HepG2 (cell line): ENCODE data around the gene CYP2W1. TPM values are rescaled to one million over a fixed set of nuclear protein-coding genes. Genes with fewer than 3 reads are reported as not detected.

Experiments used
- AKAP8 ChIP-seq: sonication (generic); formaldehyde crosslinking; IDR thresholded peaks from 2 replicates; pipeline ENCODE4 v1.5.1; 2020; ENCODE audit warnings: mild to moderate bottlenecking, missing genetic modification reagents
- ARNT2 ChIP-seq: sonication (generic); formaldehyde crosslinking; IDR thresholded peaks from 2 replicates; pipeline ENCODE4 v1.8.0; 2022; ENCODE audit warnings: mild to moderate bottlenecking, low read depth, missing genetic modification reagents, moderate library complexity
- EEA1 ChIP-seq: sonication (generic); formaldehyde crosslinking; IDR thresholded peaks from 2 replicates; pipeline ENCODE4 v1.5.1; 2020; ENCODE audit warnings: mild to moderate bottlenecking, missing genetic modification reagents, borderline replicate concordance
- EZH2 ChIP-seq: conservative IDR thresholded peaks from 2 replicates; pipeline ENCODE4 v1.6.1; 2012; ENCODE audit warnings: mild to moderate bottlenecking, low read depth, low read length, moderate library complexity
- HOXA5 ChIP-seq: sonication (generic); formaldehyde crosslinking; IDR thresholded peaks from 2 replicates; pipeline ENCODE4 v1.4.0; 2020; ENCODE audit warnings: missing genetic modification reagents
- PCBP1 ChIP-seq: fragments of 200-400 bp; formaldehyde crosslinking; IDR thresholded peaks from 2 replicates; pipeline ENCODE4 v1.6.1; 2017; ENCODE audit warnings: mild to moderate bottlenecking, low read depth, low read length, borderline replicate concordance
- POLR2AphosphoS2 ChIP-seq: IDR thresholded peaks from 2 replicates; pipeline ENCODE4 v1.6.1; 2011; ENCODE audit warnings: low read depth, low read length, improper control_type of control experiment
- PRPF4 ChIP-seq: fragments of 200-400 bp; formaldehyde crosslinking; IDR thresholded peaks from 2 replicates; pipeline ENCODE4 v1.6.1; 2016; ENCODE audit warnings: low read length, low read depth; ENCODE audit not compliant: poor library complexity, severe bottlenecking
- RFX3 ChIP-seq: IDR thresholded peaks from 2 replicates; pipeline ENCODE4 v1.6.1; 2016; ENCODE audit warnings: missing biosample characterization, missing genetic modification reagents
- SAFB2 ChIP-seq: sonication (generic); formaldehyde crosslinking; IDR thresholded peaks from 2 replicates; pipeline ENCODE4 v1.5.1; 2020; ENCODE audit warnings: missing genetic modification reagents, low read depth, mild to moderate bottlenecking, borderline replicate concordance
- SIN3A ChIP-seq: IDR thresholded peaks from 2 replicates; pipeline ENCODE4 v1.6.1; 2011; ENCODE audit warnings: low read depth, mild to moderate bottlenecking, control low read depth, low read length, borderline replicate concordance
- SMAD9 ChIP-seq: sonication (generic); formaldehyde crosslinking; IDR thresholded peaks from 2 replicates; pipeline ENCODE4 v1.5.1; 2020; ENCODE audit warnings: mild to moderate bottlenecking, missing genetic modification reagents
- THRA ChIP-seq: sonication (generic); formaldehyde crosslinking; IDR thresholded peaks from 2 replicates; pipeline ENCODE4 v1.4.0; 2020; ENCODE audit warnings: missing genetic modification reagents, borderline replicate concordance
- ZBTB2 ChIP-seq: sonication (generic); formaldehyde crosslinking; IDR thresholded peaks from 2 replicates; pipeline ENCODE4 v1.8.0; 2022; ENCODE audit warnings: low read depth, missing genetic modification reagents
- ZFAT ChIP-seq: sonication (generic); formaldehyde crosslinking; conservative IDR thresholded peaks from 2 replicates; pipeline ENCODE4 v1.8.1; 2023; ENCODE audit warnings: missing genetic modification reagents, inconsistent platforms
- ZNF160 ChIP-seq: sonication (generic); formaldehyde crosslinking; IDR thresholded peaks from 2 replicates; pipeline ENCODE4 v1.8.0; 2022; ENCODE audit warnings: mild to moderate bottlenecking, inconsistent platforms, missing genetic modification reagents
- ZNF234 ChIP-seq: sonication (generic); formaldehyde crosslinking; conservative IDR thresholded peaks from 2 replicates; pipeline ENCODE4 v1.5.1; 2020; ENCODE audit warnings: mild to moderate bottlenecking, missing genetic modification reagents
- ZNF33B ChIP-seq: sonication (generic); formaldehyde crosslinking; IDR thresholded peaks from 2 replicates; pipeline ENCODE4 v1.5.1; 2020; ENCODE audit warnings: mild to moderate bottlenecking, missing genetic modification reagents
- ZNF34 ChIP-seq: sonication (generic); formaldehyde crosslinking; IDR thresholded peaks from 2 replicates; pipeline ENCODE4 v1.4.0; 2020; ENCODE audit warnings: mild to moderate bottlenecking, missing genetic modification reagents, borderline replicate concordance
- ZNF496 ChIP-seq: sonication (generic); formaldehyde crosslinking; IDR thresholded peaks from 2 replicates; pipeline ENCODE4 v1.8.1; 2023; ENCODE audit warnings: mild to moderate bottlenecking, moderate library complexity, missing genetic modification reagents; ENCODE audit not compliant: insufficient replicate concordance
- ZNF564 ChIP-seq: sonication (generic); formaldehyde crosslinking; IDR thresholded peaks from 2 replicates; pipeline ENCODE4 v1.8.1; 2023; ENCODE audit warnings: mild to moderate bottlenecking, missing genetic modification reagents
- ZNF572 ChIP-seq: sonication (generic); formaldehyde crosslinking; IDR thresholded peaks from 2 replicates; pipeline ENCODE4 v1.5.1; 2020; ENCODE audit warnings: mild to moderate bottlenecking, missing genetic modification reagents
- ZNF614 ChIP-seq: IDR thresholded peaks from 2 replicates; pipeline ENCODE4 v1.6.1; 2018; ENCODE audit warnings: missing biosample characterization, missing genetic modification reagents, inconsistent platforms, borderline replicate concordance
- ZNF782 ChIP-seq: sonication (generic); formaldehyde crosslinking; IDR thresholded peaks from 2 replicates; pipeline ENCODE4 v1.4.0; 2020; ENCODE audit warnings: missing genetic modification reagents, mild to moderate bottlenecking, borderline replicate concordance
- ZNF883 ChIP-seq: sonication (generic); formaldehyde crosslinking; IDR thresholded peaks from 2 replicates; pipeline ENCODE4 v1.5.1; 2020; ENCODE audit warnings: mild to moderate bottlenecking, missing genetic modification reagents; ENCODE audit errors: not compliant biosample characterization
- polyA plus RNA-seq, 8 experiments: library from polyadenylated mRNA; depleted of rRNA in 3 of 8; stranded (reverse) in 7 of 8; unstranded in 1 of 8; fragments of >200 nt; fragmentation: Illumina TruSeq in 4 of 8; extraction: Trizol in 4 of 8; gene quantifications; 2 replicates each; pipeline versions ENCODE4 v1.2.1 to v1.2.3, GENCODE V29; 2011 to 2016; ENCODE audit warnings: low read depth in 4 of 8, missing spikeins in 1 of 8, mixed read lengths in 1 of 8; ENCODE audit not compliant: insufficient read depth in 1 of 8
- total RNA-seq, 5 experiments: library from RNA; depleted of rRNA; stranded (reverse); fragments of >200 nt; fragmentation: Illumina TruSeq; extraction: Trizol; gene quantifications; 2 replicates each; pipeline ENCODE4 v1.2.3, GENCODE V29; 2016; ENCODE audit warnings: low read depth in 1 of 5

The CYP2W1 gene
- total and polyA plus RNA-seq, 2 of the 13 experiments (the other 11 are each of a cell fraction or from before 2014, with no cell fraction given): 19.5 to 31.7 TPM

GRCh38 chr7:977326-978048 is 5.5 kb upstream of the CYP2W1 start (continued):
- TF ChIP-seq ZNF883 (no peak), ZNF33B (CRISPR knock-in tag) (peak; percentile 71; the same call in 1 of the 2 replicates), ZNF34 (no peak), ZNF572 (CRISPR knock-in tag) (no peak), PCBP1 (no peak), SIN3A (peak; percentile 52; the same call in 1 of the 2 replicates), ZNF564 (CRISPR knock-in tag) (peak; percentile 71; the same call in 1 of the 2 replicates), HOXA5 (CRISPR knock-in tag) (peak; percentile 78; the same call in 1 of the 2 replicates), ZNF234 (CRISPR knock-in tag) (no peak), ZNF614 (CRISPR knock-in tag) (peak; percentile 84), ARNT2 (CRISPR knock-in tag) (peak; percentile 42; the same call in 1 of the 2 replicates), RFX3 (CRISPR knock-in tag) (no peak; the same call in 1 of the 2 replicates), ZNF160 (peak; percentile 62; the same call in 1 of the 2 replicates), EZH2 (no peak), EEA1 (CRISPR knock-in tag) (no peak), ZFAT (CRISPR knock-in tag) (no peak), SAFB2 (no peak; the same call in 1 of the 2 replicates), AKAP8 (CRISPR knock-in tag) (peak; percentile 77; the same call in 1 of the 2 replicates), THRA (CRISPR knock-in tag) (peak; percentile 92), POLR2AphosphoS2 (peak; percentile 64; the same call in 1 of the 2 replicates), PRPF4 (no peak), SMAD9 (0 out of 2 replicates have a peak, but pooled peaks have one; percentile 71), ZNF496 (CRISPR knock-in tag) (no peak), ZNF782 (CRISPR knock-in tag) (0 out of 2 replicates have a peak, but pooled peaks have one; percentile 62), ZBTB2 (CRISPR knock-in tag) (no peak)
